HEK293 (cell line): Measurements from ENCODE around the gene C16orf78.

Experiments
- CTCF ChIA-PET: fragments of 350-600 bp; formaldehyde crosslinking; extraction: SDS; loops from one replicate; lab custom pipeline; 2021; ENCODE audit warnings: antibody characterized with exemption; lab: Yijun Ruan, JAX
- POLR2A ChIA-PET: fragments of 300-600 bp; formaldehyde crosslinking; extraction: SDS; loops from one replicate; lab custom pipeline; 2020; ENCODE audit warnings: antibody characterized with exemption, inconsistent platforms; lab: Yijun Ruan, JAX
- H3K27ac ChIP-seq: fragments of 200-500 bp; sonication (Bioruptor generic); 2 replicates; pipeline ENCODE4 v1.5.1; 2014; ENCODE audit warnings: low read depth, low read length, control low read depth, inconsistent platforms; ENCODE audit errors: extremely low read depth
- H3K36me3 ChIP-seq, 2 experiments: fragments of 200-500 bp in 1 of 2; sonication (Bioruptor generic) in 1 of 2; 1 replicate in 1 of 2; 2 replicates in 1 of 2; pipeline ENCODE4 v1.5.1; 2014 to 2017; ENCODE audit warnings: inconsistent platforms in 2 of 2, low read length in 2 of 2; ENCODE audit not compliant: control insufficient read depth in 2 of 2, insufficient read depth in 1 of 2
- H3K4me1 ChIP-seq: fragments of 200-500 bp; sonication (Bioruptor generic); 2 replicates; pipeline ENCODE4 v1.5.1; 2014; ENCODE audit warnings: mild to moderate bottlenecking, low read length, inconsistent platforms; ENCODE audit not compliant: control insufficient read depth, insufficient read depth
- H3K4me3 ChIP-seq: 2 replicates; pipeline ENCODE4 v1.5.1; 2011; ENCODE audit warnings: low read depth, mild to moderate bottlenecking, control low read depth, low read length, moderate library complexity
- H3K9me3 ChIP-seq: fragments of 200-500 bp; sonication (Bioruptor generic); 2 replicates; pipeline ENCODE4 v1.5.1; 2014; ENCODE audit warnings: low read depth, low read length, inconsistent platforms; ENCODE audit not compliant: control insufficient read depth, insufficient read depth
- GFI1B ChIP-seq: fragments of 450-650 bp; formaldehyde crosslinking; IDR thresholded peaks from 2 replicates; pipeline ENCODE4 v1.5.1; 2016; ENCODE audit warnings: missing biosample characterization, missing genetic modification characterization
- HOXD13 ChIP-seq: sonication (generic); formaldehyde crosslinking; IDR thresholded peaks from 2 replicates; pipeline ENCODE4 v1.8.0; 2022; ENCODE audit warnings: missing genetic modification reagents, borderline replicate concordance
- MZF1 ChIP-seq: fragments of 450-650 bp; formaldehyde crosslinking; IDR thresholded peaks from 2 replicates; pipeline ENCODE4 v1.5.1; 2017; ENCODE audit warnings: missing biosample characterization, missing genetic modification characterization, borderline replicate concordance
- PRDM6 ChIP-seq: fragments of 450-650 bp; formaldehyde crosslinking; IDR thresholded peaks from 2 replicates; pipeline ENCODE4 v1.5.1; 2017; ENCODE audit warnings: missing biosample characterization, missing genetic modification characterization
- ZBTB48 ChIP-seq: fragments of 450-650 bp; formaldehyde crosslinking; IDR thresholded peaks from 2 replicates; pipeline ENCODE4 v1.5.1; 2016; ENCODE audit warnings: missing biosample characterization, missing genetic modification characterization
- ZFP41 ChIP-seq: fragments of 450-650 bp; formaldehyde crosslinking; IDR thresholded peaks from 2 replicates; pipeline ENCODE4 v1.5.1; 2016; ENCODE audit warnings: missing biosample characterization, missing genetic modification characterization, borderline replicate concordance
- ZNF114 ChIP-seq: fragments of 450-650 bp; formaldehyde crosslinking; IDR thresholded peaks from 2 replicates; pipeline ENCODE4 v1.5.0; 2017; ENCODE audit warnings: missing biosample characterization, missing genetic modification characterization
- ZNF132 ChIP-seq: fragments of 450-650 bp; formaldehyde crosslinking; IDR thresholded peaks from 2 replicates; pipeline ENCODE4 v1.5.1; 2017; ENCODE audit warnings: missing biosample characterization, missing genetic modification characterization, borderline replicate concordance
- ZNF174 ChIP-seq: fragments of 450-650 bp; formaldehyde crosslinking; IDR thresholded peaks from 2 replicates; pipeline ENCODE4 v1.5.0; 2017; ENCODE audit warnings: missing biosample characterization, mild to moderate bottlenecking, missing genetic modification characterization
- ZNF184 ChIP-seq: fragments of 450-650 bp; IDR thresholded peaks from 2 replicates; pipeline ENCODE4 v1.5.1; 2018; ENCODE audit warnings: missing biosample characterization, mild to moderate bottlenecking, missing genetic modification characterization
- ZNF37A ChIP-seq: fragments of 450-650 bp; IDR thresholded peaks from 2 replicates; pipeline ENCODE4 v1.5.1; 2018; ENCODE audit warnings: missing biosample characterization, missing genetic modification characterization
- ZNF513 ChIP-seq: fragments of 450-650 bp; IDR thresholded peaks from 2 replicates; pipeline ENCODE4 v1.5.1; 2018; ENCODE audit warnings: missing biosample characterization, missing genetic modification characterization
- ZNF530 ChIP-seq: fragments of 450-650 bp; formaldehyde crosslinking; IDR thresholded peaks from 2 replicates; pipeline ENCODE4 v1.5.1; 2016; ENCODE audit warnings: low read depth, missing biosample characterization, missing genetic modification characterization
- ZNF585B ChIP-seq: fragments of 450-650 bp; formaldehyde crosslinking; IDR thresholded peaks from 2 replicates; pipeline ENCODE4 v1.5.1; 2016; ENCODE audit warnings: missing biosample characterization, missing genetic modification characterization
- ZNF624 ChIP-seq: fragments of 450-650 bp; formaldehyde crosslinking; IDR thresholded peaks from 2 replicates; pipeline ENCODE4 v1.5.1; 2017; ENCODE audit warnings: missing biosample characterization, missing genetic modification characterization
- ZNF629 ChIP-seq: fragments of 450-650 bp; formaldehyde crosslinking; IDR thresholded peaks from 2 replicates; pipeline ENCODE4 v1.5.1; 2017; ENCODE audit warnings: missing biosample characterization, missing genetic modification characterization
- ZXDB ChIP-seq: fragments of 450-650 bp; formaldehyde crosslinking; IDR thresholded peaks from 2 replicates; pipeline ENCODE4 v1.5.1; 2016; ENCODE audit warnings: missing biosample characterization, missing genetic modification characterization
- TF ChIP-seq, protein P1 (sequence below): fragments of 450-650 bp; formaldehyde crosslinking; IDR thresholded peaks from 2 replicates; pipeline ENCODE4 v1.5.1; 2016; ENCODE audit warnings: missing biosample characterization, missing genetic modification characterization
- TF ChIP-seq, protein P2 (sequence below): fragments of 450-650 bp; formaldehyde crosslinking; IDR thresholded peaks from 2 replicates; pipeline ENCODE4 v1.5.1; 2016; ENCODE audit warnings: missing biosample characterization, missing genetic modification characterization, low read depth

Gene C16orf78

GRCh38 chr16:49396206-49396720 lies 22.7 kb downstream of the C16orf78 start:
- TF ChIP-seq PRDM6 (tag by site-specific recombination) = no peak
- TF ChIP-seq, all 188 proteins: peak for 0
- Histone ChIP-seq H3K27ac (no peak overlapping the region), H3K9me3 (no peaks in the 10 kb centered on the region), H3K36me3 (no peaks in the 10 kb centered on the region), H3K4me3 (no peak overlapping the region), H3K4me1 (no peaks in the 10 kb centered on the region)
- ChIA-PET CTCF (no interaction called here), POLR2A (no interaction called here)

DNA sequence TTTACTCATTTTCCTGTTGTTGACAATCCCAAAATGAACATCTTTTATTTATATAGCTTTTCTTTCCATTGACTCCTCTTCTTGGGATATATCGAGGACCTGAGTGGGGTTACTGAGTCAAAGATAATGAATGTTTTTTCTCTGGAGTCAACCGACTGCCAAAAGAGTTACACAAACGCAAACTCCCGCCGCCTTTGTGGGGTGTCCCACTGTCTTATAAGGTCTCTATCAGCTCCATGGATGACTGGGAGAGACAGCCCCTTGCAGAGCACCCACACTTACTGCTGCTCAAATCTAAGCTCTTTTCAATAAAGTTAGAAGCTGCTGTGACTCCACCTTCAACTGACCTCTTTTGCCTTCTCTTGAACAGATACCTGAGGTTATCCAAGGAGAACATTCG lies 25.2 kb downstream of the C16orf78 start:
- Histone ChIP-seq H3K27ac (no peak overlapping the region), H3K9me3 (no peaks in the 10 kb centered on the region), H3K36me3 (no peaks in the 10 kb centered on the region), H3K4me1 (no peaks in the 10 kb centered on the region), H3K4me3 (no peak overlapping the region)
- ChIA-PET CTCF (interaction anchor here (1.7 kb wide), 1 partner anchor 9 kb away, joined by 11 read pairs; no protein-coding TSS in a partner anchor), POLR2A (no interaction called here)
- TF ChIP-seq ZNF624 (no peak), ZBTB48 (tag by site-specific recombination) (no peak), ZNF585B (tag by site-specific recombination) (no peak), ZNF530 (tag by site-specific recombination) (no peak), ZFP41 (tag by site-specific recombination) (no peak)

GRCh38 chr16:49399594-49400364 lies 26.2 kb downstream of the C16orf78 start:
- Histone ChIP-seq H3K36me3 (no peaks in the 10 kb centered on the region), H3K4me3 (no peak overlapping the region), H3K27ac (no peak overlapping the region), H3K9me3 (no peaks in the 10 kb centered on the region), H3K4me1 (no peaks in the 10 kb centered on the region)
- ChIA-PET CTCF (interaction anchor here (0.6 kb wide), 1 partner anchor 268 kb away, joined by 3 read pairs; no protein-coding TSS in a partner anchor), POLR2A (no interaction called here)
- TF ChIP-seq, protein P1, sequence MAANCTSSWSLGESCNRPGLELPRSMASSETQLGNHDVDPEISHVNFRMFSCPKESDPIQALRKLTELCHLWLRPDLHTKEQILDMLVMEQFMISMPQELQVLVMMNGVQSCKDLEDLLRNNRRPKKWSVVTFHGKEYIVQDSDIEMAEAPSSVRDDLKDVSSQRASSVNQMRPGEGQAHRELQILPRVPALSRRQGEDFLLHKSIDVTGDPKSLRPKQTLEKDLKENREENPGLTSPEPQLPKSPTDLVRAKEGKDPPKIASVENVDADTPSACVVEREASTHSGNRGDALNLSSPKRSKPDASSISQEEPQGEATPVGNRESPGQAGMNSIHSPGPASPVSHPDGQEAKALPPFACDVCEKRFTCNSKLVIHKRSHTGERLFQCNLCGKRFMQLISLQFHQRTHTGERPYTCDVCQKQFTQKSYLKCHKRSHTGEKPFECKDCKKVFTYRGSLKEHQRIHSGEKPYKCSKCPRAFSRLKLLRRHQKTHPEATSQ (tag by site-specific recombination) = no peak
- TF ChIP-seq MZF1 (tag by site-specific recombination) (no peak), ZXDB (tag by site-specific recombination) (no peak), GFI1B (tag by site-specific recombination) (no peak), ZNF37A (tag by site-specific recombination) (no peak), ZNF184 (tag by site-specific recombination) (no peak), ZNF114 (tag by site-specific recombination) (no peak), ZNF513 (tag by site-specific recombination) (no peak), ZNF132 (tag by site-specific recombination) (no peak), ZNF629 (tag by site-specific recombination) (no peak), HOXD13 (CRISPR knock-in tag) (no peak), ZNF174 (tag by site-specific recombination) (no peak)
- TF ChIP-seq, protein P2, sequence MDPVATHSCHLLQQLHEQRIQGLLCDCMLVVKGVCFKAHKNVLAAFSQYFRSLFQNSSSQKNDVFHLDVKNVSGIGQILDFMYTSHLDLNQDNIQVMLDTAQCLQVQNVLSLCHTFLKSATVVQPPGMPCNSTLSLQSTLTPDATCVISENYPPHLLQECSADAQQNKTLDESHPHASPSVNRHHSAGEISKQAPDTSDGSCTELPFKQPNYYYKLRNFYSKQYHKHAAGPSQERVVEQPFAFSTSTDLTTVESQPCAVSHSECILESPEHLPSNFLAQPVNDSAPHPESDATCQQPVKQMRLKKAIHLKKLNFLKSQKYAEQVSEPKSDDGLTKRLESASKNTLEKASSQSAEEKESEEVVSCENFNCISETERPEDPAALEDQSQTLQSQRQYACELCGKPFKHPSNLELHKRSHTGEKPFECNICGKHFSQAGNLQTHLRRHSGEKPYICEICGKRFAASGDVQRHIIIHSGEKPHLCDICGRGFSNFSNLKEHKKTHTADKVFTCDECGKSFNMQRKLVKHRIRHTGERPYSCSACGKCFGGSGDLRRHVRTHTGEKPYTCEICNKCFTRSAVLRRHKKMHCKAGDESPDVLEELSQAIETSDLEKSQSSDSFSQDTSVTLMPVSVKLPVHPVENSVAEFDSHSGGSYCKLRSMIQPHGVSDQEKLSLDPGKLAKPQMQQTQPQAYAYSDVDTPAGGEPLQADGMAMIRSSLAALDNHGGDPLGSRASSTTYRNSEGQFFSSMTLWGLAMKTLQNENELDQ (tag by site-specific recombination) = no peak
